NCI-H345 treated with DMSO at 0.1 percent for 48 hours (cell line): ENCODE measurements around the gene ACOX3.
"Not testable (repeated sequence)": the region's sequence is repeated elsewhere in the genome, so short reads cannot be mapped to it uniquely, and the experiment has no call there.

Experiments used
- DNase-seq: peaks from one replicate; lab custom pipeline; 2025; ENCODE audit not compliant: unreplicated experiment; lab: John Stamatoyannopoulos, UW

Gene ACOX3

GRCh38 chr4:8390577-8390976, 49.9 kb downstream of the ACOX3 start:
- no peak for DNase-seq

GRCh38 chr4:8388528-8388870, 52.0 kb downstream of the ACOX3 start:
- no peak for DNase-seq

GRCh38 chr4:8387615-8388527, 52.7 kb downstream of the ACOX3 start:
- DNase-seq, result no peak

- no peak for DNase-seq
Measured at GRCh38 chr4:8387194-8387593, 53.3 kb downstream of the ACOX3 start.

GRCh38 chr4:8386731-8387130, 53.8 kb downstream of the ACOX3 start:
- DNase-seq, result no peak

GRCh38 chr4:8386131-8386530, 54.4 kb downstream of the ACOX3 start:
- not testable (repeated sequence) for DNase-seq

GRCh38 chr4:8385611-8386010, 54.9 kb downstream of the ACOX3 start:
- DNase-seq, result no peak

- DNase-seq, result no peak
Measured at GRCh38 chr4:8385106-8385505, 55.4 kb downstream of the ACOX3 start.

- DNase-seq, result no peak
Measured at GRCh38 chr4:8384397-8385060, 56.0 kb downstream of the ACOX3 start.

- no peak for DNase-seq
Measured at GRCh38 chr4:8383451-8384160, 56.9 kb downstream of the ACOX3 start.

- no peak for DNase-seq
Measured at GRCh38 chr4:8383016-8383415, 57.5 kb downstream of the ACOX3 start.

GRCh38 chr4:8381814-8382581, 58.5 kb downstream of the ACOX3 start:
- DNase-seq, result no peak

GRCh38 chr4:8380511-8381415, 59.8 kb downstream of the ACOX3 start:
- no peak for DNase-seq

GRCh38 chr4:8379771-8380170, 60.8 kb downstream of the ACOX3 start:
- no peak for DNase-seq

GRCh38 chr4:8379281-8379680, 61.2 kb downstream of the ACOX3 start:
- DNase-seq, result no peak

GRCh38 chr4:8378776-8379175, 61.7 kb downstream of the ACOX3 start:
- no peak for DNase-seq

GRCh38 chr4:8378101-8378724, 62.3 kb downstream of the ACOX3 start:
- DNase-seq, result no peak

GRCh38 chr4:8377103-8378075, 63.1 kb downstream of the ACOX3 start:
- no peak for DNase-seq
